AG04450 (cell line): ENCODE results near the gene PEMT. TPM values are rescaled to one million over a fixed set of nuclear protein-coding genes. Genes with fewer than 3 reads are reported as not detected.
"Not testable (repeated sequence)": the region's sequence is repeated elsewhere in the genome, so short reads cannot be mapped to it uniquely, and the experiment has no call there.

Experiments
- CTCF ChIA-PET: fragments of 300-600, 350-600 bp; formaldehyde crosslinking; extraction: SDS; loops from one replicate; lab custom pipeline; 2022; ENCODE audit warnings: antibody characterized with exemption, inconsistent platforms; lab: Charles Lee
- POLR2A ChIA-PET: fragments of 350-600 bp; formaldehyde crosslinking; extraction: SDS; loops from one replicate; lab custom pipeline; 2021; ENCODE audit warnings: antibody characterized with exemption, inconsistent platforms; lab: Yijun Ruan, JAX
- DNase-seq: peaks from one replicate; pipeline ENCODE4 v3.0.0-alpha.2; 2011; ENCODE audit warnings: low read depth, low spot score
- H3K27ac ChIP-seq: one replicate; pipeline ENCODE4 v1.5.1; 2012; ENCODE audit warnings: low read depth, low read length, control low read depth
- H3K27me3 ChIP-seq: one replicate; pipeline ENCODE4 v1.6.0; 2012; ENCODE audit warnings: low read length; ENCODE audit not compliant: control insufficient read depth, insufficient read depth
- H3K4me3 ChIP-seq: 2 replicates; pipeline ENCODE4 v1.5.1; 2011; ENCODE audit warnings: mild to moderate bottlenecking, low read depth, low read length, control low read depth
- H3K9me3 ChIP-seq: 2 replicates; pipeline ENCODE4 v1.5.1; 2012; ENCODE audit warnings: low read length; ENCODE audit not compliant: control insufficient read depth, insufficient read depth
- CTCF ChIP-seq: IDR thresholded peaks from 2 replicates; pipeline ENCODE4 v1.5.1; 2011; ENCODE audit warnings: low read depth, low read length, control low read depth, inconsistent platforms
- polyA plus RNA-seq: library from polyadenylated mRNA; depleted of rRNA; stranded (reverse); fragments of >200 nt; gene quantifications from 2 replicates; pipeline ENCODE4 v1.2.3, GENCODE V29; 2011

PEMT gene
- polyA plus RNA-seq, 1 experiment, result 14.9 TPM

GRCh38 chr17:17487998-17488397 is 103.5 kb downstream of the PEMT start:
- CTCF ChIA-PET, result no interaction called here
- no peak overlapping the region for H3K27ac ChIP-seq
- no peaks in the 10 kb centered on the region for H3K27me3 ChIP-seq
- no peak for TF ChIP-seq CTCF
- POLR2A ChIA-PET, result no interaction called here
- no peak for DNase-seq
- no peak overlapping the region for H3K4me3 ChIP-seq
- peaks cover 2% of the 10 kb centered on the region; the same call in 1 of the 2 replicates for H3K9me3 ChIP-seq

GRCh38 chr17:17486416-17486815 is 105.1 kb downstream of the PEMT start:
- CTCF ChIA-PET, H3K27ac ChIP-seq, H3K27me3 ChIP-seq, H3K9me3 ChIP-seq, H3K4me3 ChIP-seq, POLR2A ChIA-PET, DNase-seq: not testable (repeated sequence)

- Histone ChIP-seq H3K27me3 (no peaks in the 10 kb centered on the region), H3K4me3 (no peak overlapping the region), H3K9me3 (peaks cover 2% of the 10 kb centered on the region; the same call in 1 of the 2 replicates), H3K27ac (no peak overlapping the region)
- ChIA-PET POLR2A (no interaction called here), CTCF (no interaction called here)
- TF ChIP-seq CTCF, result no peak
- DNase-seq, result no peak
Observed at GRCh38 chr17:17485420-17485819, 106.1 kb downstream of the PEMT start.

- H3K9me3 ChIP-seq, result peaks cover 2% of the 10 kb centered on the region; the same call in 1 of the 2 replicates
- no peak for TF ChIP-seq CTCF
- H3K4me3 ChIP-seq, result no peak overlapping the region
- no peak overlapping the region for H3K27ac ChIP-seq
- ChIA-PET CTCF (no interaction called here), POLR2A (no interaction called here)
- no peaks in the 10 kb centered on the region for H3K27me3 ChIP-seq
- DNase-seq, result no peak
Observed at GRCh38 chr17:17484451-17484899, 107.0 kb downstream of the PEMT start.

- POLR2A ChIA-PET, result no interaction called here
Observed at GRCh38 chr17:17481860-17482259, 109.6 kb downstream of the PEMT start.

More at GRCh38 chr17:17481860-17482259, 109.6 kb downstream of the PEMT start:
- H3K4me3 ChIP-seq, result no peak overlapping the region
- H3K27ac ChIP-seq, result no peak overlapping the region
- no peak for DNase-seq
- CTCF ChIA-PET, result interaction anchor here (0.8 kb wide), 1 partner anchor 15 kb away, joined by 3 read pairs; no protein-coding TSS in a partner anchor
- peaks cover 2% of the 10 kb centered on the region; the same call in 1 of the 2 replicates for H3K9me3 ChIP-seq
- H3K27me3 ChIP-seq, result no peaks in the 10 kb centered on the region
- no peak for TF ChIP-seq CTCF
